Measurements from ENCODE around the gene MIB2.

- no peak for TF ChIP-seq EP300 (IDR thresholded peaks at IDR 0.05)
- TF ChIP-seq CTCF (IDR thresholded peaks at IDR 0.05): no peak
- no peak for TF ChIP-seq POLR2A (IDR thresholded peaks at IDR 0.05)
These were observed 12.3 kb upstream of the MIB2 start for GRCh38 chr1:1602968-1603506.

Measured in stomach (tissue), 4 donors.